GM10266 (cell line): ENCODE measurements around the gene COQ3.
A peak's percentile ranks its signal among the peaks of the same experiment; 100 is the strongest.

ENCODE experiments used
- DNase-seq: peaks from one replicate; pipeline ENCODE4 v3.0.0; 2012; ENCODE audit errors: extremely low spot score
- CTCF ChIP-seq: IDR thresholded peaks from 2 replicates; pipeline ENCODE4 v1.5.1; 2012; ENCODE audit warnings: mild to moderate bottlenecking, low read depth; ENCODE audit not compliant: control insufficient read depth, insufficient read depth; ENCODE audit errors: missing control alignments

Gene COQ3

GRCh38 chr6:99334526-99335127, 59.4 kb downstream of the COQ3 start:
- peak; percentile 55 for DNase-seq
- TF ChIP-seq CTCF, result peak; percentile 61

GRCh38 chr6:99333068-99333467, 60.9 kb downstream of the COQ3 start:
- TF ChIP-seq CTCF, result no peak
- DNase-seq, result peak; percentile 75

GRCh38 chr6:99331531-99331930, 62.5 kb downstream of the COQ3 start:
- DNase-seq, result no peak
- TF ChIP-seq CTCF, result no peak

GRCh38 chr6:99330159-99330558, 63.8 kb downstream of the COQ3 start:
- peak; percentile 81 for DNase-seq
- peak; percentile 64 for TF ChIP-seq CTCF

- DNase-seq, result no peak
- no peak for TF ChIP-seq CTCF
These were observed 69.0 kb downstream of the COQ3 start for GRCh38 chr6:99324996-99325395.
